T-helper 9 cell (primary cell): Measurements from ENCODE around the gene C20orf144.
"Not testable (repeated sequence)": the region's sequence is repeated elsewhere in the genome, so short reads cannot be mapped to it uniquely, and the experiment has no call there.

Experiments used
- DNase-seq: peaks from one replicate; pipeline ENCODE4 v3.0.0-alpha.2; 2020
- total RNA-seq, 2 donors: gene quantifications; one replicate each; lab custom pipeline; 2026; lab: John Stamatoyannopoulos, UW

C20orf144 gene
- 0 to 0.48 reads per million in 2 donors for total RNA-seq

- DNase-seq, result no peak
Measured at GRCh38 chr20:33662172-33662571, at the start of gene C20orf144. Gene C20orf144, plus strand, starts transcription at chr20:33662327. Its CDS starts 19 bp downstream, at chr20:33662346.

GRCh38 chr20:33621717-33622400, 40.3 kb upstream of the C20orf144 start:
- DNase-seq, result no peak

GRCh38 chr20:33622705-33623365, 39.3 kb upstream of the C20orf144 start:
- DNase-seq, result no peak

GRCh38 chr20:33624399-33624798, 37.7 kb upstream of the C20orf144 start:
- no peak for DNase-seq

GRCh38 chr20:33626190-33626589, 35.9 kb upstream of the C20orf144 start:
- DNase-seq, result no peak

GRCh38 chr20:33627577-33628216, 34.4 kb upstream of the C20orf144 start:
- DNase-seq, result no peak

GRCh38 chr20:33629533-33629932, 32.6 kb upstream of the C20orf144 start:
- no peak for DNase-seq

GRCh38 chr20:33629979-33630378, 32.1 kb upstream of the C20orf144 start:
- no peak for DNase-seq

- DNase-seq, result no peak
Measured at GRCh38 chr20:33630507-33630906, 31.6 kb upstream of the C20orf144 start.

GRCh38 chr20:33631910-33632309, 30.2 kb upstream of the C20orf144 start:
- DNase-seq, result not testable (repeated sequence)

GRCh38 chr20:33635341-33635740, 26.8 kb upstream of the C20orf144 start:
- no peak for DNase-seq

- DNase-seq, result no peak
Measured at GRCh38 chr20:33636776-33637175, 25.4 kb upstream of the C20orf144 start.

GRCh38 chr20:33640287-33640686, 21.8 kb upstream of the C20orf144 start:
- DNase-seq, result no peak

- DNase-seq, result no peak
Measured at GRCh38 chr20:33644313-33645071, 17.6 kb upstream of the C20orf144 start.

GRCh38 chr20:33645072-33645358, 17.1 kb upstream of the C20orf144 start:
- no peak for DNase-seq

- DNase-seq, result no peak
Measured at GRCh38 chr20:33645396-33645795, 16.7 kb upstream of the C20orf144 start.

- DNase-seq, result no peak
Measured at GRCh38 chr20:33646191-33646590, 15.9 kb upstream of the C20orf144 start.

GRCh38 chr20:33646959-33647602, 15.0 kb upstream of the C20orf144 start:
- DNase-seq, result not testable (repeated sequence)

GRCh38 chr20:33647603-33648395, 14.3 kb upstream of the C20orf144 start:
- no peak for DNase-seq

GRCh38 chr20:33648396-33649004, 13.6 kb upstream of the C20orf144 start:
- DNase-seq, result no peak

GRCh38 chr20:33649201-33649681, 12.9 kb upstream of the C20orf144 start:
- no peak for DNase-seq
